OCI-LY1 (cell line): ENCODE data around the gene CPT2.
A peak's percentile ranks its signal among the peaks of the same experiment; 100 is the strongest.

Source experiments
- H2AFZ ChIP-seq: fragments of 200-600 bp; sonication (generic), shearing (Covaris generic); 2 replicates; pipeline ENCODE4 v1.6.0; 2014; ENCODE audit warnings: antibody characterized with exemption, mild to moderate bottlenecking, low read length
- H3F3A ChIP-seq: fragments of 200-600 bp; sonication (generic), shearing (Covaris generic); 2 replicates; pipeline ENCODE4 v1.6.0; 2014; ENCODE audit warnings: mild to moderate bottlenecking, antibody characterized with exemption, low read length, moderate library complexity; ENCODE audit not compliant: insufficient read depth
- H3K27ac ChIP-seq: fragments of 200-600 bp; sonication (generic); 2 replicates; pipeline ENCODE4 v1.5.1; 2014; ENCODE audit warnings: low read length, mixed run types, mild to moderate bottlenecking, low read depth; ENCODE audit not compliant: poor library complexity, severe bottlenecking
- H3K27me3 ChIP-seq: fragments of 200-600 bp; sonication (generic); 2 replicates; pipeline ENCODE4 v1.6.0; 2014; ENCODE audit warnings: antibody characterized with exemption, mild to moderate bottlenecking, low read length, moderate library complexity; ENCODE audit not compliant: insufficient read depth
- H3K36me3 ChIP-seq: fragments of 200-600 bp; sonication (generic); 2 replicates; pipeline ENCODE4 v1.6.1; 2014; ENCODE audit warnings: mild to moderate bottlenecking, antibody characterized with exemption, low read length, moderate library complexity, mixed read lengths; ENCODE audit not compliant: insufficient read depth
- H3K4me1 ChIP-seq: fragments of 200-600 bp; sonication (generic); 2 replicates; pipeline ENCODE4 v1.5.1; 2014; ENCODE audit warnings: mild to moderate bottlenecking, low read length, moderate library complexity; ENCODE audit not compliant: insufficient read depth, severe bottlenecking
- H3K4me2 ChIP-seq: fragments of 200-600 bp; sonication (generic), shearing (Covaris generic); 2 replicates; pipeline ENCODE4 v1.6.1; 2014; ENCODE audit warnings: low read length
- H3K4me3 ChIP-seq: fragments of 200-600 bp; sonication (generic); 2 replicates; pipeline ENCODE4 v1.5.1; 2014; ENCODE audit warnings: low read length, low read depth, mild to moderate bottlenecking, mixed read lengths; ENCODE audit not compliant: poor library complexity, severe bottlenecking
- H3K79me2 ChIP-seq: fragments of 200-600 bp; shearing (Covaris generic); 2 replicates; pipeline ENCODE4 v1.6.1; 2016; ENCODE audit warnings: mixed run types, low read length, mixed read lengths; ENCODE audit not compliant: insufficient read depth
- H3K9ac ChIP-seq: fragments of 200-600 bp; sonication (generic), shearing (Covaris generic); 2 replicates; pipeline ENCODE4 v1.6.1; 2014; ENCODE audit warnings: mild to moderate bottlenecking, low read length, mixed read lengths
- H3K9me2 ChIP-seq: fragments of 200-600 bp; sonication (generic), shearing (Covaris generic); 2 replicates; pipeline ENCODE4 v1.6.1; 2014; ENCODE audit warnings: low read depth, mild to moderate bottlenecking, low read length, mixed read lengths
- H3K9me3 ChIP-seq: fragments of 200-600 bp; shearing (Covaris generic); 2 replicates; pipeline ENCODE4 v1.6.1; 2014; ENCODE audit warnings: low read length, mixed read lengths
- H4K20me1 ChIP-seq: fragments of 200-600 bp; sonication (generic), shearing (Covaris generic); 2 replicates; pipeline ENCODE4 v1.6.0; 2016; ENCODE audit warnings: mild to moderate bottlenecking, low read length; ENCODE audit not compliant: insufficient read depth
- CTCF ChIP-seq: fragments of 200-600 bp; sonication (generic), shearing (Covaris generic); IDR thresholded peaks from 2 replicates; pipeline ENCODE4 v1.5.1; 2017; ENCODE audit warnings: mild to moderate bottlenecking, antibody characterized with exemption, low read length, moderate library complexity, mixed read lengths
- EZH2 ChIP-seq: fragments of 200-600 bp; sonication (generic), shearing (Covaris generic); IDR thresholded peaks from 2 replicates; pipeline ENCODE4 v1.8.0; 2017; ENCODE audit warnings: borderline replicate concordance, mixed run types, mild to moderate bottlenecking, antibody characterized with exemption, low read length, moderate library complexity, mixed read lengths

The CPT2 gene

DNA sequence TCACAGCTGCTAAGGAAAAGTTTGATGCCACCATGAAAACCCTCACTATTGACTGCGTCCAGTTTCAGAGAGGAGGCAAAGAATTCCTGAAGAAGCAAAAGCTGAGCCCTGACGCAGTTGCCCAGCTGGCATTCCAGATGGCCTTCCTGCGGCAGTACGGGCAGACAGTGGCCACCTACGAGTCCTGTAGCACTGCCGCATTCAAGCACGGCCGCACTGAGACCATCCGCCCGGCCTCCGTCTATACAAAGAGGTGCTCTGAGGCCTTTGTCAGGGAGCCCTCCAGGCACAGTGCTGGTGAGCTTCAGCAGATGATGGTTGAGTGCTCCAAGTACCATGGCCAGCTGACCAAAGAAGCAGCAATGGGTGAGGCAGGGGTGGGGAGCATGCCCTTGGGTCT lies 14.3 kb downstream of the CPT2 start:
- no peaks in the 10 kb centered on the region for H3K4me1 ChIP-seq
- no peak for TF ChIP-seq EZH2
- no peak for TF ChIP-seq CTCF
- no peak overlapping the region for H3K4me3 ChIP-seq
- no peaks in the 10 kb centered on the region for H3F3A ChIP-seq
- no peaks in the 10 kb centered on the region for H3K27me3 ChIP-seq
- H3K36me3 ChIP-seq, result peaks cover 85% of the 10 kb centered on the region
- H2AFZ ChIP-seq, result no peak overlapping the region
- H3K9ac ChIP-seq, result no peak overlapping the region
- no peaks in the 10 kb centered on the region for H4K20me1 ChIP-seq
- no peaks in the 10 kb centered on the region for H3K9me2 ChIP-seq
- H3K79me2 ChIP-seq, result no peaks in the 10 kb centered on the region
- H3K9me3 ChIP-seq, result peaks cover 14% of the 10 kb centered on the region
- no peak overlapping the region for H3K27ac ChIP-seq
- no peak overlapping the region for H3K4me2 ChIP-seq

GRCh38 chr1:53214376-53214940 lies 17.8 kb downstream of the CPT2 start:
- Histone ChIP-seq H3K27me3 (no peaks in the 10 kb centered on the region), H2AFZ (no peak overlapping the region), H3K27ac (no peak overlapping the region), H4K20me1 (no peaks in the 10 kb centered on the region), H3K9me2 (no peaks in the 10 kb centered on the region), H3K4me2 (no peak overlapping the region), H3F3A (no peaks in the 10 kb centered on the region), H3K9ac (no peak overlapping the region), H3K36me3 (peaks cover 57% of the 10 kb centered on the region), H3K79me2 (no peaks in the 10 kb centered on the region), H3K4me3 (no peak overlapping the region), H3K9me3 (no peaks in the 10 kb centered on the region), H3K4me1 (peaks cover 6% of the 10 kb centered on the region)
- TF ChIP-seq EZH2 (no peak), CTCF (no peak)

DNA sequence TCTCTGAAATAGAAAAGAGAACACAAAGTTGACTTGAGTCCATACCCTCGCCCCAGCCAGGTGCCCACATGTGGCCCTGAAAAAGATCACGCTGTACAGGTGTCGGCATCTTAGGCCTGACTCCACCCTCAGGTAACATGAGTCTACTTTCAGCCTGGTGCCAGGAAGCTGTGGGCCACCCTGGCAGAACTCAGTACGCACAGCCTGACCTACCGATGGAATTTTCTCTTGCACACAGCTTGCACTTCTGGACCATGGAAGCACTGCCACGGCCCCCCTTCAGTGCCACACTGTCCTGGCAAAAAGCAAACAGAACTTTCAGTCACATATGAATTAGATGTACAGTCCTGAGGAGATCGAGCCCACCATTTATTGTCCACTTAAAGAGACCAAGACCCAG lies 21.6 kb downstream of the CPT2 start:
- Histone ChIP-seq H3K4me1 (peaks cover 18% of the 10 kb centered on the region), H3K36me3 (peaks cover 26% of the 10 kb centered on the region), H3K79me2 (no peaks in the 10 kb centered on the region), H2AFZ (no peak overlapping the region), H3K4me3 (no peak overlapping the region), H3K9ac (no peak overlapping the region), H3K4me2 (no peak overlapping the region), H3K27me3 (no peaks in the 10 kb centered on the region), H3K9me3 (no peaks in the 10 kb centered on the region), H4K20me1 (no peaks in the 10 kb centered on the region), H3F3A (no peaks in the 10 kb centered on the region), H3K9me2 (no peaks in the 10 kb centered on the region), H3K27ac (no peak overlapping the region)
- TF ChIP-seq EZH2, result no peak

GRCh38 chr1:53219711-53220110 lies 23.1 kb downstream of the CPT2 start:
- H3K9me3 ChIP-seq, result no peaks in the 10 kb centered on the region
- H3K9me2 ChIP-seq, result no peaks in the 10 kb centered on the region
- H3K9ac ChIP-seq, result peak overlapping the region; percentile 96
- H2AFZ ChIP-seq, result no peak overlapping the region
- H3K27ac ChIP-seq, result peak overlapping the region; percentile 63
- H3K36me3 ChIP-seq, result peaks cover 11% of the 10 kb centered on the region; the same call in 1 of the 2 replicates
- H3K79me2 ChIP-seq, result no peaks in the 10 kb centered on the region
- peak overlapping the region; percentile 98 for H3K4me2 ChIP-seq
- no peaks in the 10 kb centered on the region for H3K27me3 ChIP-seq
- H3K4me1 ChIP-seq, result peaks cover 18% of the 10 kb centered on the region
- H3F3A ChIP-seq, result no peaks in the 10 kb centered on the region
- H4K20me1 ChIP-seq, result no peaks in the 10 kb centered on the region
- H3K4me3 ChIP-seq, result peak overlapping the region; percentile 85
- no peak for TF ChIP-seq CTCF
